Stomach (tissue), 19 donors: ENCODE measurements around the gene IFNA10. TPM values are rescaled to one million over a fixed set of nuclear protein-coding genes. Genes with fewer than 3 reads are reported as not detected.
"Not testable (repeated sequence)": the region's sequence is repeated elsewhere in the genome, so short reads cannot be mapped to it uniquely, and the experiment has no call there.

ENCODE experiments used
- DNase-seq, 2 donors: peaks; one replicate each; pipeline versions ENCODE4 v3.0.0 to v3.0.0-alpha.2; 2013 to 2019
- H3K27ac ChIP-seq, 5 donors: fragments of 200-600 bp in 4 of 5; sonication (generic) in 4 of 5; one replicate each; pipeline ENCODE4 v1.5.1; 2013 to 2019; ENCODE audit warnings: mild to moderate bottlenecking in 1 of 5, moderate library complexity in 1 of 5
- H3K27me3 ChIP-seq, 3 donors: fragments of 200-600 bp; sonication (generic); one replicate each; pipeline ENCODE4 v1.5.1; 2017 to 2019; ENCODE audit warnings: mixed run types in 1 of 3
- H3K36me3 ChIP-seq, 4 donors: fragments of 200-600 bp; sonication (generic); 1 replicate in 3 of 4; 2 replicates in 1 of 4; pipeline ENCODE4 v1.5.1; 2016 to 2019
- H3K4me1 ChIP-seq, 4 donors: fragments of 200-600 bp; sonication (generic); one replicate each; pipeline ENCODE4 v1.5.1; 2016 to 2019
- H3K4me3 ChIP-seq, 4 donors: fragments of 200-600 bp; sonication (generic) in 3 of 4; one replicate each; pipeline ENCODE4 v1.5.1; 2016 to 2019; ENCODE audit warnings: mild to moderate bottlenecking in 1 of 4
- H3K9me3 ChIP-seq, 4 donors: fragments of 200-600 bp; sonication (generic); one replicate each; pipeline ENCODE4 v1.5.1; 2016 to 2019
- EP300 ChIP-seq: sonication (generic); formaldehyde crosslinking; IDR thresholded peaks from one replicate; pipeline ENCODE4 v1.6.1; 2017; ENCODE audit warnings: antibody characterized with exemption
- POLR2A ChIP-seq, 4 donors: fragments of 450-650 bp; IDR thresholded peaks; one replicate each; pipeline ENCODE4 v1.6.1; 2016; ENCODE audit warnings: antibody characterized with exemption in 4 of 4, control low read depth in 2 of 4, mild to moderate bottlenecking in 1 of 4, moderate library complexity in 1 of 4
- POLR2AphosphoS5 ChIP-seq, 3 donors: sonication (generic); formaldehyde crosslinking; IDR thresholded peaks; one replicate each; pipeline ENCODE4 v1.6.1; 2016; ENCODE audit warnings: antibody characterized with exemption in 3 of 3
- WGBS, 5 donors: extraction: QIAGEN DNeasy Blood & Tissue Kit in 3 of 5; methylation state at CpG; one replicate each; pipeline versions ENCODE4 v1.1.5 to v1.1.7; 2013 to 2018; 5-methylcytosine and 5-hydroxymethylcytosine counted together
- intact Hi-C: fragments of 100-400 bp; cut with DNase I; formaldehyde crosslinking; loops from one replicate; pipeline ENCODE4 v1.15.1; 2023; ENCODE audit warnings: low total_unique reads
- long read RNA-seq, 10 donors: transcript quantifications; one replicate each; lab custom pipeline, GENCODE V29; 2026
- polyA plus RNA-seq, 3 donors: library from polyadenylated mRNA; stranded (reverse); fragments of 200-250 nt; gene quantifications; one replicate each; pipeline ENCODE4 v1.2.3, GENCODE V29; 2013
- total RNA-seq, 5 donors: library from RNA; depleted of rRNA; stranded (reverse); fragments of >200 nt; gene quantifications; one replicate each; pipeline versions ENCODE4 v1.1.0 to v1.2.3, GENCODE V29; 2014 to 2016
- TF ChIP-seq, protein P1 (sequence below), 7 experiments: fragments of 450-650 bp in 4 of 7; fragments of 200-600 bp in 3 of 7; sonication (generic) in 3 of 7; IDR thresholded peaks; one replicate each; pipeline ENCODE4 v1.5.1; 2016 to 2019; ENCODE audit warnings: antibody characterized with exemption in 7 of 7, control low read depth in 2 of 7, mild to moderate bottlenecking in 1 of 7
- donor health status: healthy with polysubstance abuse.
- donor health status: Bipolar disorder and iron deficiency.
- donor health status: healthy.

Gene IFNA10
- total RNA-seq (not detected), polyA plus RNA-seq (not detected)
- long read RNA-seq, donor 1: 0 reads
- long read RNA-seq, donor 2: 0 reads
- long read RNA-seq, donor 3: 0 reads
- long read RNA-seq, donor 4: 0 reads
- long read RNA-seq, donor 5: 0 reads
- long read RNA-seq, donor 6: 0 reads
- long read RNA-seq, donor 7: 0 reads
- long read RNA-seq, donor 8: 0 reads
- long read RNA-seq, donor 9: 0 reads
- long read RNA-seq, donor 10: 0 reads

DNA sequence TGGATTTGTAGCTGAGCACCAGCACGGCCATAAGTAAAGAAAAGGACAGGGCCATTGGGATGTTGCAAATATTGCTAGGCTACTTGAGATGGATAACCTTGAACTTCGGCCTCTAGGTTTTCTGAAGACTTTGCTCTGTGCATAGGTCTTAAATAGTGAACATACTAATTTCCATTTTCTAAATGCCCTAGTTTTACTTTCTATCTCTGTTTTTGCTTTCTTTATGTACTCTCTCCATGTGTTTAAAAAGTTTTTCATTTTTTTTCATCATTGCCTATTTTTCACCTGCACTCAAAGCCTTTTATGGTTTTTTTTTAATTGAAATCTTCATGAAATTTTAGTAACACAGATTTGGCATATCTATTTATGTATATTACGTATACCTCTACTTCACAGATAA lies at the start of gene IFNA10:
IFNA10 (minus strand) TSS at position 101 of the 400 bp plus-strand sequence; CDS start at position 55, 46 bp downstream.
- H3K36me3 ChIP-seq, DNase-seq, H3K27ac ChIP-seq, H3K4me1 ChIP-seq, H3K9me3 ChIP-seq, H3K4me3 ChIP-seq, intact Hi-C loops, H3K27me3 ChIP-seq: not testable (repeated sequence)
- 77 to 88% (median 81%) methylated on average over 3 of the region's 3 CpGs for whole genome bisulfite sequencing, 5 donors

DNA sequence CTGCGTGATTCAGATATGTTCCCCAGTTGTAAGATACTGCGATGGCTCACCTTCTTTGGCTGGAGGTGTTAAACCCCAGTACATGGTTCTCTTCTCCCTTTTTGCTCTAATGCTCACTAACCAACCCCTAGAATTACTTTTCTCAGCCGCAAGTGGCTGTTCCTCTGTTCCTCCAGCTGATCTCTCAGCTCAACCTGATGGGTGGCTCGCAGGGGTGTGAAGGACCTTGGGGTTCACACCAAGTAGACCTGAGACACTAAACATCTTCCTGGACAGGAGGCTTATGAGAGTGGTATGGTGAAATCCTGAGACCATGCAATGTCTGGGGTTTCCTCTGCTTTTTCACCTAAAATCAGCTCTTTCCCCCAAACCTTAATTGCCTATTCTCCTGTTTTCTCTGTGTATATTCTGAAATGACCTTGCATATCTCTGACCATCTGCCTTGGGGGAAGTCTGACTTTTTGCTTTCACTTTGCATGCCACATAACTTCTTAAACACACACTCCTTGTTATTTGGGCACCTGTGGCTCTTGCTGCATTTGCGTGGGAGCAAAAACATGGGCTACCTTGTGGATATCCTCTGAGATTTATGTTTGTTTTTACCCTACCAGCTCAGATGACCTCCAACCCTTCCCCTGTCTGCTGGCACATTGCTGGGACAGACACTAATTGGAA lies 48.7 kb upstream of the IFNA10 start:
- no peak overlapping the region for H3K4me3 ChIP-seq
- H3K4me1 ChIP-seq: peaks cover 0 to 9% (median 4%) of the 10 kb centered on the region in 4 donors
- intact Hi-C loops: no loop called here
- WGBS, 5 donors: 66 to 83% (median 75%) methylated on average over 5 of the region's 5 CpGs
- no peaks in the 10 kb centered on the region for H3K9me3 ChIP-seq
- H3K27ac ChIP-seq: no peak overlapping the region
- H3K36me3 ChIP-seq: no peaks in the 10 kb centered on the region
- no peaks in the 10 kb centered on the region for H3K27me3 ChIP-seq
- TF ChIP-seq POLR2AphosphoS5 (IDR thresholded peaks at IDR 0.05) (no peak), POLR2A (IDR thresholded peaks at IDR 0.05) (no peak), EP300 (no peak)
- TF ChIP-seq, protein P1, sequence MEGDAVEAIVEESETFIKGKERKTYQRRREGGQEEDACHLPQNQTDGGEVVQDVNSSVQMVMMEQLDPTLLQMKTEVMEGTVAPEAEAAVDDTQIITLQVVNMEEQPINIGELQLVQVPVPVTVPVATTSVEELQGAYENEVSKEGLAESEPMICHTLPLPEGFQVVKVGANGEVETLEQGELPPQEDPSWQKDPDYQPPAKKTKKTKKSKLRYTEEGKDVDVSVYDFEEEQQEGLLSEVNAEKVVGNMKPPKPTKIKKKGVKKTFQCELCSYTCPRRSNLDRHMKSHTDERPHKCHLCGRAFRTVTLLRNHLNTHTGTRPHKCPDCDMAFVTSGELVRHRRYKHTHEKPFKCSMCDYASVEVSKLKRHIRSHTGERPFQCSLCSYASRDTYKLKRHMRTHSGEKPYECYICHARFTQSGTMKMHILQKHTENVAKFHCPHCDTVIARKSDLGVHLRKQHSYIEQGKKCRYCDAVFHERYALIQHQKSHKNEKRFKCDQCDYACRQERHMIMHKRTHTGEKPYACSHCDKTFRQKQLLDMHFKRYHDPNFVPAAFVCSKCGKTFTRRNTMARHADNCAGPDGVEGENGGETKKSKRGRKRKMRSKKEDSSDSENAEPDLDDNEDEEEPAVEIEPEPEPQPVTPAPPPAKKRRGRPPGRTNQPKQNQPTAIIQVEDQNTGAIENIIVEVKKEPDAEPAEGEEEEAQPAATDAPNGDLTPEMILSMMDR (IDR thresholded peaks at IDR 0.05): no peak
- no peak for DNase-seq

DNA sequence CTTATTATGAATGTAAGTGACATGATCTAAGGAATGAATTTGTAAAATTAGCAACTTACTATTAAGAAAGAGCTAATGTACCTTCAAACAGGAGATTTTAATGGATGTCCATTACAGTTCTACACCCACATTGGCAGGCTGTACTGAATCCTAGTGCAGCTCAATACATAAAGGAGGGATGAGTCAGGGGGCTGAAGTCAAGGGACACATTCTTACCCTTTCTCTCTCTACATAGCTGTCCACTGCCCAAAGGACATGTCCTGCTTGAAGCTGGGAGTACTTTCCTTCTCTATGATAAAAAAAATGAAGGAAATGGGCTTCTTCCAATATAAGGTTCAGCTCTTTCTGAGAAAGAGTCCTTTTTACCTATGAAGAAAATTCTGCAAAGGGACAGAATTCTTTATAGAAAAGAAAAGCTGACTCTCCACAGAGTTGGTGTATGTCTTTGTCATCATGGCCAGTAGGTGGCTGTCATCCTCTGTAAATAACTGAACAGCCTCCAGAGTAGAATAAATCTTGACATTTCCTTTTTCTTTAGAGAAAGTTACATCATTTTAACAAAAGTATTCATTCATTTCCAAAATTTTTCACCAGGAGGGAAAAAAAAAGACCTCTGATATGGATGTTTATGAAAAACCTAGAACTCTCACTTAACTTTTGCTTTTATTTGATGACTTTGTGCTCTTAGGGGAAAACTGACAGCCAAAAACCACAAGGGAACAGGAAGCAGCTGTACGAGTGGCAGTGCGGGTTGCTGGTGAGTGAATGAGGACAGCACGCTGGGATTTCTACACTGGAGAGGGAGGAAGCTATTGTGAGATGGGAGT lies 46.0 kb upstream of the IFNA10 start:
- Histone ChIP-seq H3K36me3 (no peaks in the 10 kb centered on the region), H3K27me3 (no peaks in the 10 kb centered on the region), H3K9me3 (no peaks in the 10 kb centered on the region), H3K4me1 (peaks cover 0 to 9% (median 4%) of the 10 kb centered on the region in 4 donors), H3K27ac (no peak overlapping the region), H3K4me3 (no peak overlapping the region)
- peak in 1 of 2 donors; percentile 55 for DNase-seq
- 0 to 3% (median 1%) methylated on average over 3 of the region's 3 CpGs for WGBS, 5 donors
- intact Hi-C loops: no loop called here
- TF ChIP-seq, protein P1 (IDR thresholded peaks at IDR 0.05): peak in 2 of 7 experiments; percentile 17 to 19
- TF ChIP-seq EP300 (no peak), POLR2AphosphoS5 (IDR thresholded peaks at IDR 0.05) (no peak), POLR2A (IDR thresholded peaks at IDR 0.05) (no peak)

DNA sequence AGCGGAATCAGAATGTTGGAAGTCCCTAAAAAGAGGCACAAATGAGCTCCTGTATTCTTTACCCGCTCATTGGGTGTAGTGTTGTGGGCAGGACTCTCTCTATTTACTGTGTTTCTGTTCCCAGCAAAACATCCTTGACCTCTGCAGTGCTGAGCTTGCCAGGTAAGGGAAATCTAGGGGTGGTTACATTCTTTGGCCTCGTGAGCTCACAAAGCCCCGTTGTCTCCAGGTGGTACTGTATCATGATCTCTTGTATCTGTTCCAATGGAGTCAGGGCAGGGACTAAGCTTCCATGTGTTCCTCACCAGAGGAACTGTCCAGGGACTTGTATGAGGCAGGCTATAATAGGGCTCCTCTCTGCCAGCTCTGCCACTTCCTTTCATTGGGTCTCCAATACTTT lies 44.7 kb upstream of the IFNA10 start:
- H3K4me3 ChIP-seq: no peak overlapping the region
- WGBS, 5 donors: 55 to 58% (median 57%) methylated on average over 4 of the region's 4 CpGs
- TF ChIP-seq POLR2A (IDR thresholded peaks at IDR 0.05): no peak
- TF ChIP-seq, protein P1 (IDR thresholded peaks at IDR 0.05): no peak
- no peak for TF ChIP-seq EP300
- TF ChIP-seq POLR2AphosphoS5 (IDR thresholded peaks at IDR 0.05): no peak
- H3K27ac ChIP-seq: no peak overlapping the region
- H3K36me3 ChIP-seq: no peaks in the 10 kb centered on the region
- intact Hi-C loops: no loop called here
- no peaks in the 10 kb centered on the region for H3K9me3 ChIP-seq
- no peaks in the 10 kb centered on the region for H3K27me3 ChIP-seq
- H3K4me1 ChIP-seq: peaks cover 0 to 9% (median 4%) of the 10 kb centered on the region in 4 donors
- no peak for DNase-seq
